ENCODE data around the gene FOS. TPM values are rescaled to one million over a fixed set of nuclear protein-coding genes. Genes with fewer than 3 reads are reported as not detected.
A peak's percentile ranks its signal among the peaks of the same experiment; 100 is the strongest.

The FOS gene
- total RNA-seq, 4 donors from 2014 or later: 78.0 to 286 (median 179) TPM

DNA sequence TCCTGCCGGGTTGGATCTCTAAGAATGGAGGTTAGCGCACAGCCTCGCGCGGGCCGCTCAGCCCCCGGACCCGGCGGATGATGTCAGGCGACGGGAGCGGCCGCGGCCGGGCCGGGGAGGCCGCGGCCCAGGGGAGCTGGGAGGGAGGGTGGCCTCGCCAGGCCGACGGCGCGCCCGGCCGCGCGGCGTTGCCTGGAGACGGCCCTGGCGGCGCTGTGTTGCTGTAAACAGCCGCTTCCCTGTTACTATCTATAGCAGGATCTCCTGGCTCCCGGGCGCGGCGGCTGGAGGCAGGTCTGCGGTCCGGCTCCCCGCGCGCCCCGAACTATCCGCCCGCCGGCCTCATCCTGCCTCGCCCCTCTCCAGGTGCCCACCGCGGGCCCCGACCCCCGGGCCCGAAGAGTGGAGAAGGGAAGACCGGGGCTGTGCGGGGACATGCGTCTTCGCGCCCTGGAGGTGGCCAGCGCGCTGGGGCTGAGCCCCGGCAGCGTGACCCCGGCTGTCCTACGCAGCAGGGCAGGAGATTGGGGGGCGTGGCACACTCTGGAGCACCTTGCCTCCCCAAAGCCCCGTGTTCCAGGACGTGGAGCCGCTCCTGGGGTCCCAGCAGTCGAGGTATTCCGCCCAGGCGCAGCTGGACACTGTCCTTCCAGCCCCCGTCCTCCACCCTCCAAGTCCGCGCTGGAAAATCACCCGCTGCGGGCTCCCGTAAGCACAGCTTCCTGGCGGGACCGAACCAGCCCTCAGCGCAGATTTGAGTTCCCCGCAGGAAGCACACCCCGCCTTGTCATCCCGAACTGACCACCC is 1.4 kb upstream of the FOS start:
- Histone ChIP-seq H3K27ac (peak overlapping the region; percentile 97 to 99 (median 99)), H3K4me3 (peak overlapping the region; percentile 46 to 71), H3K4me1 (peaks cover 3 to 80% (median 34%) of the 10 kb centered on the region in 3 donors), H3K27me3 (no peaks in the 10 kb centered on the region), H3K9me3 (no peaks in the 10 kb centered on the region), H3K36me3 (peaks cover 0 to 15% of the 10 kb centered on the region in 2 donors)
- peak; percentile 96 to 99 for TF ChIP-seq POLR2A (IDR thresholded peaks at IDR 0.05)
- TF ChIP-seq EP300 (IDR thresholded peaks at IDR 0.05): peak; percentile 3
- TF ChIP-seq, protein P1, sequence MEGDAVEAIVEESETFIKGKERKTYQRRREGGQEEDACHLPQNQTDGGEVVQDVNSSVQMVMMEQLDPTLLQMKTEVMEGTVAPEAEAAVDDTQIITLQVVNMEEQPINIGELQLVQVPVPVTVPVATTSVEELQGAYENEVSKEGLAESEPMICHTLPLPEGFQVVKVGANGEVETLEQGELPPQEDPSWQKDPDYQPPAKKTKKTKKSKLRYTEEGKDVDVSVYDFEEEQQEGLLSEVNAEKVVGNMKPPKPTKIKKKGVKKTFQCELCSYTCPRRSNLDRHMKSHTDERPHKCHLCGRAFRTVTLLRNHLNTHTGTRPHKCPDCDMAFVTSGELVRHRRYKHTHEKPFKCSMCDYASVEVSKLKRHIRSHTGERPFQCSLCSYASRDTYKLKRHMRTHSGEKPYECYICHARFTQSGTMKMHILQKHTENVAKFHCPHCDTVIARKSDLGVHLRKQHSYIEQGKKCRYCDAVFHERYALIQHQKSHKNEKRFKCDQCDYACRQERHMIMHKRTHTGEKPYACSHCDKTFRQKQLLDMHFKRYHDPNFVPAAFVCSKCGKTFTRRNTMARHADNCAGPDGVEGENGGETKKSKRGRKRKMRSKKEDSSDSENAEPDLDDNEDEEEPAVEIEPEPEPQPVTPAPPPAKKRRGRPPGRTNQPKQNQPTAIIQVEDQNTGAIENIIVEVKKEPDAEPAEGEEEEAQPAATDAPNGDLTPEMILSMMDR (IDR thresholded peaks at IDR 0.05): peak in 2 of 4 experiments; percentile 15 to 31
- peak; percentile 97 for TF ChIP-seq POLR2AphosphoS5 (IDR thresholded peaks at IDR 0.05)
- peak; percentile 80 for ATAC-seq
- 0% methylated on average over 1 of the region's 81 CpGs for WGBS, 2 donors (ENCODE audit: low coverage in 1 of 2)

- Histone ChIP-seq H3K27me3 (no peaks in the 10 kb centered on the region), H3K4me1 (peaks cover 3 to 74% (median 32%) of the 10 kb centered on the region in 3 donors), H3K9me3 (no peaks in the 10 kb centered on the region), H3K27ac (peak overlapping the region; percentile 97 to 99 (median 99)), H3K36me3 (peaks cover 0 to 15% of the 10 kb centered on the region in 2 donors), H3K4me3 (peak overlapping the region; percentile 46 to 71)
- ATAC-seq: no peak
- 0 to 2% methylated on average over 2 to 13 of the region's 27 CpGs for WGBS, 2 donors (ENCODE audit: low coverage in 1 of 2)
- TF ChIP-seq, protein P1 (IDR thresholded peaks at IDR 0.05): no peak
- peak in 1 of 2 donors; percentile 7 for TF ChIP-seq POLR2A (IDR thresholded peaks at IDR 0.05)
- no peak for TF ChIP-seq EP300 (IDR thresholded peaks at IDR 0.05)
These were observed 710 bp upstream of the FOS start for GRCh38 chr14:75277815-75278421.

DNA sequence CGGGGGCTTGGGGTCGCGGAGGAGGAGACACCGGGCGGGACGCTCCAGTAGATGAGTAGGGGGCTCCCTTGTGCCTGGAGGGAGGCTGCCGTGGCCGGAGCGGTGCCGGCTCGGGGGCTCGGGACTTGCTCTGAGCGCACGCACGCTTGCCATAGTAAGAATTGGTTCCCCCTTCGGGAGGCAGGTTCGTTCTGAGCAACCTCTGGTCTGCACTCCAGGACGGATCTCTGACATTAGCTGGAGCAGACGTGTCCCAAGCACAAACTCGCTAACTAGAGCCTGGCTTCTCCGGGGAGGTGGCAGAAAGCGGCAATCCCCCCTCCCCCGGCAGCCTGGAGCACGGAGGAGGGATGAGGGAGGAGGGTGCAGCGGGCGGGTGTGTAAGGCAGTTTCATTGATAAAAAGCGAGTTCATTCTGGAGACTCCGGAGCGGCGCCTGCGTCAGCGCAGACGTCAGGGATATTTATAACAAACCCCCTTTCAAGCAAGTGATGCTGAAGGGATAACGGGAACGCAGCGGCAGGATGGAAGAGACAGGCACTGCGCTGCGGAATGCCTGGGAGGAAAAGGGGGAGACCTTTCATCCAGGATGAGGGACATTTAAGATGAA is 630 bp downstream of the FOS start:
- ATAC-seq: no peak
- WGBS, 2 donors (ENCODE audit: low coverage in 1 of 2): 0 to 2% methylated on average over 10 to 15 of the region's 38 CpGs
- peaks cover 3 to 60% (median 20%) of the 10 kb centered on the region in 3 donors for H3K4me1 ChIP-seq

GRCh38 chr14:75279763-75280290 is 1.2 kb downstream of the FOS start:
- 2 to 10% methylated on average over 6 to 8 of the region's 26 CpGs for WGBS, 2 donors (ENCODE audit: low coverage in 1 of 2)
- no peaks in the 10 kb centered on the region for H3K9me3 ChIP-seq
- TF ChIP-seq POLR2AphosphoS5 (IDR thresholded peaks at IDR 0.05) (peak; percentile 56), POLR2A (IDR thresholded peaks at IDR 0.05) (peak in 1 of 2 donors; percentile 15), EP300 (IDR thresholded peaks at IDR 0.05) (no peak)
- TF ChIP-seq, protein P1 (IDR thresholded peaks at IDR 0.05): no peak
- H3K27me3 ChIP-seq: no peaks in the 10 kb centered on the region
- H3K27ac ChIP-seq: peak overlapping the region; percentile 97 to 99 (median 99)
- H3K4me1 ChIP-seq: peaks cover 3 to 56% (median 20%) of the 10 kb centered on the region in 3 donors
- no peak for ATAC-seq
- peaks cover 0 to 15% of the 10 kb centered on the region in 2 donors for H3K36me3 ChIP-seq
- peak overlapping the region; percentile 46 to 71 for H3K4me3 ChIP-seq

More for the DNA sequence above, 630 bp downstream of the FOS start:
- TF ChIP-seq POLR2A (IDR thresholded peaks at IDR 0.05) (no peak), EP300 (IDR thresholded peaks at IDR 0.05) (peak; percentile 91), POLR2AphosphoS5 (IDR thresholded peaks at IDR 0.05) (peak; percentile 70)
- H3K9me3 ChIP-seq: no peaks in the 10 kb centered on the region
- peaks cover 0 to 15% of the 10 kb centered on the region in 2 donors for H3K36me3 ChIP-seq
- H3K27me3 ChIP-seq: no peaks in the 10 kb centered on the region
- H3K27ac ChIP-seq: peak overlapping the region; percentile 97 to 99 (median 99)
- H3K4me3 ChIP-seq: peak overlapping the region; percentile 46 to 71
